ENCODE data around the gene PATL2. TPM values are rescaled to one million over a fixed set of nuclear protein-coding genes. Genes with fewer than 3 reads are reported as not detected.
A peak's percentile ranks its signal among the peaks of the same experiment; 100 is the strongest.
"Not testable (repeated sequence)": the region's sequence is repeated elsewhere in the genome, so short reads cannot be mapped to it uniquely, and the experiment has no call there.

The PATL2 gene
- total and polyA plus RNA-seq, 3 donors from 2014 or later = 0.62 to 0.87 (median 0.76) TPM

DNA sequence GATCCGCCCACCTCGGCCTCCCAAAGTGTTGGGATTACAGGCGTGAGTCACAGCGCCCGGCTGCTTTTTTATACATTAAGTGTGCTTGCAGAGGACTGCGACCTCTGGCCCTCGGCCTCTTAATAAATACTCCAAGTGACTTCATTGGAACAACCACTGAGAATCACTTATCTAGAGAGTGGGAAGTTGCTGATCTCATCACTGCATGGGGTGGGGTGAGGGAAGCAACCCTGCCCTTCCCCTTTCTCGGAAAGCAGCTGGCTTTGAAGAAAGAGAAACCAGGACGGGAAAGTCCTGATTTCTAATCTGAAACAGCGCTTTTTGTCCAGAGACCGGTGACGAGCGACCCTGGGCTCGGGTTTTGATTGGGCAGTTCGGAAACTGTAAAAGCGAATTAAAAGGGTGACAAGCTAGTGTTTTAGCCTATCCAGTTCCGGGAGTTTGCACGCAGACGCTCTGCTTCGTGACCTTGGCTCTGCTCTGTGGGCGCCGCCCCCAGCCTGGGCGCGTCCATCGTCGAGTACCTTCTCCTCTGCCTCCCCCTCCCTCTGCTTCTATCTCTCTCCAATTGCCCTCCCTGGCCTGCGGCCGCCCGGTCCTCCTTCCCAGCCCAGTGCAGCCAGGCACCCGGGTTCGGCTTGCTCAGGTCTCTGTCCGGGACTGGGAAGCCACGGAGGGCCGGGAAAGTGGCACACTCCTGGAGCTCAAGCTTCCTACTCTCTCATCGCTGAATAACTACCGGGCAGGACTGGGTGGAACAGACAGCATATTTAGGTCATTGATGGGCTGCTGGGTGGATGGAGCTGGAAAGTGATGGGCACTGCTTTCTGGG lies 17.7 kb upstream of the PATL2 start:
- peak overlapping the region; percentile 79 to 86 for H3K4me3 ChIP-seq
- H3K9me3 ChIP-seq = no peaks in the 10 kb centered on the region
- intact Hi-C loops (cut with DNase I; ENCODE audit: low total_unique reads) = no loop called here
- WGBS, 2 donors = 0 to 1% methylated on average over 35 to 36 of the region's 36 CpGs
- peaks cover 4% of the 10 kb centered on the region for H3K4me1 ChIP-seq
- TF ChIP-seq CTCF (IDR thresholded peaks at IDR 0.05) = no peak
- peak; percentile 64 for TF ChIP-seq POLR2A (IDR thresholded peaks at IDR 0.05)
- no peaks in the 10 kb centered on the region for H3K27me3 ChIP-seq
- peak; percentile 97 for DNase-seq
- H3K36me3 ChIP-seq (ENCODE audit: low read depth, missing control alignments) = no peaks in the 10 kb centered on the region
- H3K27ac ChIP-seq = peak overlapping the region; percentile 97 to 99

GRCh38 chr15:44728232-44728575 lies 17.1 kb upstream of the PATL2 start:
- H3K9me3 ChIP-seq; H3K27me3 ChIP-seq; DNase-seq; H3K4me1 ChIP-seq; H3K36me3 ChIP-seq (ENCODE audit: low read depth, missing control alignments); intact Hi-C loops (cut with DNase I; ENCODE audit: low total_unique reads): not testable (repeated sequence)
- peak overlapping the region; percentile 97 to 99 for H3K27ac ChIP-seq
- peak overlapping the region; percentile 79 to 86 for H3K4me3 ChIP-seq
- 41 to 50% methylated on average over 5 of the region's 5 CpGs for WGBS, 2 donors

DNA sequence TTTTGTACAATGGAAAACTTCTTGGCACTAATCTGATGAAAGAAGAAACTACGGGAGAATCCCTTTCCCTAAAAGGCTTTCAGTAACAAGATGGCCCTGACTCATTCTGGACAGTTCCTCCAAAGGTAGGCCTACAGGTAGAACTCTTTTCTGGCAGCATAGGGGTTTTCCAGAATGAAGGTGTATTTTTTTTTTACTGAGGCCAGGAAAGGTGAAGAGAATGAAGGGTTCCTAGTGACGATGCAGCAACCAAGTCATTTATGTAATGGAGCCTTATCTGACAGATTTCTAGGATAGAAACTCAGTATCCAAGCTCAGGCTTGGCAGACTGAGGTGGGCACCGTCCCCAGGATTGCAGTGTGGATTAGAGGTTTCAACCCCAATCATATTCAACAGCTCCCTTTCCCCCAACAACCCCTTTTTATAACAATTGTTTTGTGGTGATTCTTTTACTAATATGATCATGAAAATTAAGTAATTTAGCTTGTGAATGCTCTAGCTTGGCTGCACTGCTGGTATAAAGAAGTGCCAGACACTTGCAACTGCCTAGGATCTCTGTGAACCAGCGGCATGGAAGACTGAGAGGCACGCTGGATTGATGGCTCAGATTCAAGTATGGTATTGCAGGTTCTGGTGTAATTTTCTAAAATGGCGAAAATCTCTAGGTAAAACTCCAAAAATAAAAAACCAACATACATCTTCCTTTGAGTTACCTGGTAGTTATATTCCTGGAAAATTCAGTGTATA lies 16.5 kb upstream of the PATL2 start:
- no peak for DNase-seq
- TF ChIP-seq POLR2A (IDR thresholded peaks at IDR 0.05) (no peak), CTCF (IDR thresholded peaks at IDR 0.05) (no peak)
- Histone ChIP-seq H3K36me3 (ENCODE audit: low read depth, missing control alignments) (no peaks in the 10 kb centered on the region), H3K4me1 (peaks cover 4% of the 10 kb centered on the region), H3K9me3 (no peaks in the 10 kb centered on the region), H3K27me3 (no peaks in the 10 kb centered on the region), H3K4me3 (no peak overlapping the region), H3K27ac (peak overlapping the region; percentile 97 to 99)
- 73 to 77% methylated on average over 6 of the region's 6 CpGs for WGBS, 2 donors
- intact Hi-C loops (cut with DNase I; ENCODE audit: low total_unique reads) = no loop called here

GRCh38 chr15:44726568-44727484 lies 15.7 kb upstream of the PATL2 start:
- Histone ChIP-seq H3K9me3 (no peaks in the 10 kb centered on the region), H3K36me3 (ENCODE audit: low read depth, missing control alignments) (no peaks in the 10 kb centered on the region), H3K4me3 (no peak overlapping the region), H3K27me3 (no peaks in the 10 kb centered on the region), H3K4me1 (peaks cover 4% of the 10 kb centered on the region), H3K27ac (peak overlapping the region in 1 of 2 donors; percentile 99)
- DNase-seq = peak; percentile 18
- 63 to 66% methylated on average over 5 of the region's 5 CpGs for WGBS, 2 donors
- no peak for TF ChIP-seq POLR2A (IDR thresholded peaks at IDR 0.05)
- no peak for TF ChIP-seq CTCF (IDR thresholded peaks at IDR 0.05)
- intact Hi-C loops (cut with DNase I; ENCODE audit: low total_unique reads) = no loop called here

DNA sequence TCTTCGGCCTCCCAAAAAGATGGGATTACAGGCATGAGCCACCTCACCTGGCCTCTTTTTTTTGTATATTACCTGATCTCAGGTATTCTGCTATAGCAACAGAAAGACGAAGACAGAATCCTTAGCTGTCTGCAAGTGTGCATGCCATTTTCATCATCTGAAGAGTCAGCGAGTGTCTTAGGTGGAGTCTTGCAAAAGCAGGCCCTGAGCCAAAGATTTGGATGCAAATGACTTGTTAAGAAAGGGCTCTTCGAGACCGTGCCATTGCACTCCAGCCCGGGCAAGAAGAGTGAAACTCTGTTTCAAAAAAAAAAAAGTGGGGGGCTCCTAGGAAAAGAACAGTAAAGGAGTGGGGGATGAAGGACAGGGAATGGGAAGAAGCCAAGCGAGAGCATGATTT lies 15.0 kb upstream of the PATL2 start:
- Histone ChIP-seq H3K4me1 (peaks cover 4% of the 10 kb centered on the region), H3K27ac (peak overlapping the region in 1 of 2 donors; percentile 99), H3K4me3 (no peak overlapping the region), H3K27me3 (no peaks in the 10 kb centered on the region), H3K36me3 (ENCODE audit: low read depth, missing control alignments) (no peaks in the 10 kb centered on the region), H3K9me3 (no peaks in the 10 kb centered on the region)
- TF ChIP-seq POLR2A (IDR thresholded peaks at IDR 0.05) (no peak), CTCF (IDR thresholded peaks at IDR 0.05) (no peak)
- intact Hi-C loops (cut with DNase I; ENCODE audit: low total_unique reads) = no loop called here
- 70 to 79% methylated on average over 7 of the region's 7 CpGs for WGBS, 2 donors
- no peak for DNase-seq

Data from testis (tissue), 3 donors.